Stomach smooth muscle (tissue), 2 donors: ENCODE data around the gene ERGIC1.

ENCODE experiments used
- H3K27ac ChIP-seq: one replicate; pipeline ENCODE4 v1.7.0; 2013; ENCODE audit warnings: mild to moderate bottlenecking, low read length, inconsistent platforms
- H3K27me3 ChIP-seq, 2 donors: one replicate each; pipeline ENCODE4 v1.7.0; 2013; ENCODE audit warnings: low read length in 2 of 2; ENCODE audit not compliant: insufficient read depth in 2 of 2, control insufficient read depth in 1 of 2
- H3K36me3 ChIP-seq, 2 donors: one replicate each; pipeline ENCODE4 v1.7.0; 2013; ENCODE audit warnings: low read length in 2 of 2; ENCODE audit not compliant: control insufficient read depth in 2 of 2, insufficient read depth in 2 of 2
- H3K4me1 ChIP-seq: one replicate; pipeline ENCODE4 v1.7.0; 2013; ENCODE audit warnings: low read length; ENCODE audit not compliant: control insufficient read depth, insufficient read depth
- H3K4me3 ChIP-seq, 2 donors: one replicate each; pipeline ENCODE4 v1.7.0; 2013; ENCODE audit warnings: low read length in 2 of 2
- H3K9ac ChIP-seq, 2 donors: one replicate each; pipeline ENCODE4 v1.7.0; 2013; ENCODE audit warnings: low read length in 2 of 2, mild to moderate bottlenecking in 1 of 2
- H3K9me3 ChIP-seq, 2 donors: one replicate each; pipeline ENCODE4 v1.7.0; 2013; ENCODE audit warnings: low read length in 2 of 2; ENCODE audit not compliant: control insufficient read depth in 2 of 2
- donor health status: healthy.
- donor health status: Pancreatic carcinoma.

Gene ERGIC1

GRCh38 chr5:172792701-172793570, 41.1 kb upstream of the ERGIC1 start:
- Histone ChIP-seq H3K9me3 (no peaks in the 10 kb centered on the region), H3K36me3 (no peaks in the 10 kb centered on the region), H3K4me3 (no peak overlapping the region), H3K9ac (no peak overlapping the region), H3K27me3 (no peaks in the 10 kb centered on the region), H3K27ac (peak overlapping the region; percentile 86), H3K4me1 (peaks cover 52% of the 10 kb centered on the region)

GRCh38 chr5:172793577-172794488, 40.2 kb upstream of the ERGIC1 start:
- Histone ChIP-seq H3K27ac (peak overlapping the region; percentile 86), H3K4me1 (peaks cover 47% of the 10 kb centered on the region), H3K9me3 (no peaks in the 10 kb centered on the region), H3K36me3 (no peaks in the 10 kb centered on the region), H3K9ac (no peak overlapping the region), H3K4me3 (no peak overlapping the region), H3K27me3 (no peaks in the 10 kb centered on the region)

DNA sequence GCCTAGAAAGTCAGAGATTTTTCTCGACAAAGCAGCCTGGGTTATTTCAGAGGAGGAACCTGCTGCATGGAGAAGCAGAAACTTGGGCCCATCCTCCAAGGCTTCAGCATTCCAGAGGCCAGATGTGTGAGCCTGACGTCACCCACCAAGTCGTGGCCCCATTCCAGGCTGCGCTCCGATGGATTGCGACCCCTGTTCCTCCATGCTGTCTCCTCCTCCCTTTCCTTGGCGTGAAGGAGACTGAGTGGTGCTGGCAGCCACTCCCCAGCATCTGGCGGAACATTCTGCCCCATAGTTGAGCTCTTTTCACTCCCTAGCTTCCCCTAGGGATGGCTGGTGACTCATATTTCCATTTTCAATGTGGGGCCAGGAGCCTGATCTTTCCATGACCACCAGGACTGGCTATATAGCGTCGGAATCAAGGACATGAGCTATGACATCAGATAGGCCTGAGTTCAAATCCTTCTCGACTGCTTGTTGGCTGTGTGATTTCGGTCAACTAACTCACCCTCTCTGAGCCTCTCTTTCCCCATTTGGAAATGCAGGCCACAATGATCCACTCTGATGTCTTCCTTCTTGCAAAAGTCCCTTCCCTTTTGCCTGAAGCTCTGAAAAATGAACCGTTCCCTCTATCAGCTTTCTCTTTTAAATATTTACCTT, 38.6 kb upstream of the ERGIC1 start:
- H3K27ac ChIP-seq, result peak overlapping the region; percentile 86
- H3K9ac ChIP-seq, result peak overlapping the region; percentile 7 to 68
- no peaks in the 10 kb centered on the region for H3K27me3 ChIP-seq
- no peaks in the 10 kb centered on the region for H3K36me3 ChIP-seq
- H3K4me1 ChIP-seq, result peaks cover 31% of the 10 kb centered on the region
- peak overlapping the region in 1 of 2 donors; percentile 35 for H3K4me3 ChIP-seq
- no peaks in the 10 kb centered on the region for H3K9me3 ChIP-seq

- Histone ChIP-seq H3K4me3 (no peak overlapping the region), H3K4me1 (peaks cover 28% of the 10 kb centered on the region)
Observed at GRCh38 chr5:172796306-172796705, 37.7 kb upstream of the ERGIC1 start.

DNA sequence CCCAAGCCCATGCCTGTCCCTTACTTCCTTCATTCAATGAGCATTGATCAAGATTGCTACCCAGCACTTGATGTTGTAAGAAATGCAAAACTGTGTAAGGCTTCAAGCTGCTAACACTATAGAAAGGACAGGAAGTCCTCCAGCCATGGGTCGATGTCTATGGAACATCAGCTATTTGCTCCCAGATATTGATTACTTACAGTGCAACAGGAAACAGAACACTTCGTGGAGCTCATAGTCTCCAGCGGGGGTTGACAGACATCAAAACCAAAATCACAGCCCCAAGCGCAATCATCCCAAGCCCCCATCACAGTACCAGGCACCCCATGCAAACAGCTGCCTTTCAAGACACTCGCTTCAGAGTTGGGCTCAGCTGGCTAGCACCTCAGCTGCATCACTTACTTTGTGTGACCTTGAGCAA, 36.3 kb upstream of the ERGIC1 start:
- no peak overlapping the region for H3K4me3 ChIP-seq
- no peaks in the 10 kb centered on the region for H3K27me3 ChIP-seq
- H3K9me3 ChIP-seq, result no peaks in the 10 kb centered on the region
- H3K36me3 ChIP-seq, result no peaks in the 10 kb centered on the region
- H3K4me1 ChIP-seq, result peaks cover 28% of the 10 kb centered on the region
- no peak overlapping the region for H3K9ac ChIP-seq
- H3K27ac ChIP-seq, result no peak overlapping the region

More at GRCh38 chr5:172796306-172796705, 37.7 kb upstream of the ERGIC1 start:
- Histone ChIP-seq H3K27ac (peak overlapping the region; percentile 86), H3K36me3 (no peaks in the 10 kb centered on the region), H3K27me3 (no peaks in the 10 kb centered on the region), H3K9me3 (no peaks in the 10 kb centered on the region), H3K9ac (no peak overlapping the region)

DNA sequence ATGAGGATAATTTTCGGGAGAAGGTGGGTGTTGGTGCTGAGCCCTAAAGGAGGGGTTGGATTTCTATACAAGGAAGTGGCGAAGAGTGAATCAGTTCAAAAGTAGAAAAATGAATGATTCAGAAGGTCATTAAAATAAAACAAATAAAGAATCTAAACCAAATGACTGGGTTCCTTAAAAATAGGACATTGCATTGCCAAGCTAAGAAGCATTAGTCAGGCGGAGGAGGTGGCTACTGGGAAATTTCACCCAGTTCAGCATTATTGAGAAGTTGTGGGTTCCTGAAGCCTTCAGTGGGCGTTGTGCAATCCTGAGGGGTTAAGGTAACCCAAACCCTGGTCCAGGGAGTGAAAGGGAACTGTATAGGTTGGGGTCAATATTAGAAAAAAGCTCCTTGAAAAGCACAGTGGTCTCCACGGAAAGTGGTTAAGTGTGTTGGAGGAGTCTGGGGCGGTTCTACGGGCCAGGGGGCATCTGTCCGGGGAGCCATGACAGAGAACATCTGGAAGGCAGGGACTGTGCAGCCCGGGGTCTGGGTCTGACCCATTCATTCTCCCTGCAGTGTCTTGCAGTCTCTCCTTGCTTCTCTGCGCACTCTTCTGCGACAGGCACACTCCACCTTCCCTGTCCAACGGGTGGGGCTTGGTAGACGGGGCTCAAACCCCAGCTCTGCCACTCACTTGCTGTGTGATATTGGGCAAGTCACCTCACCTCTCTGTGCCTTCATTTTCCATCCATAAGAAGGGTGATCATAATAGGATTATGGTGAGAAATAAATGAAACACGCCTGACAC, 35.4 kb upstream of the ERGIC1 start:
- peaks cover 27% of the 10 kb centered on the region for H3K4me1 ChIP-seq
- no peak overlapping the region for H3K4me3 ChIP-seq
- no peaks in the 10 kb centered on the region for H3K36me3 ChIP-seq
- no peak overlapping the region for H3K9ac ChIP-seq
- no peaks in the 10 kb centered on the region for H3K9me3 ChIP-seq
- no peak overlapping the region for H3K27ac ChIP-seq
- H3K27me3 ChIP-seq, result no peaks in the 10 kb centered on the region

DNA sequence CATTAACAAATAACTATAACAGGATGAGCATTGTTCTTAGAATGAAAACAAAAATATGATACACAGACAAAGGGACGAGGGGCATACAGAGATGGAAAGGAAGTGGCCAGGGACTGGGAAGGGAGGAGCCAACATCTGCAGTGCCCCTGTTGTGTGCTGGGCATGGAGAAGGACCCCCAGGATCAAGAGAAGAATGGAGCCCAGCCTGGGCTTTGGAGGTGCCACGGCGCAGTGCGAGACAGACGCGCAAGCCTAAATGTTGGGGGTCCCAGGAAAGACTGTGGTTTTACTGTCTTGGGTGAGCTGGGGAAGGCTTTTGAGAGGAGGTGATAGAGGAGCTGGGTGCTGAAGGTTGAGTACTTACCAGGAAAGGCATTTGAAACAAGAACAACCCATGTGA, 34.6 kb upstream of the ERGIC1 start:
- no peaks in the 10 kb centered on the region for H3K9me3 ChIP-seq
- no peak overlapping the region for H3K27ac ChIP-seq
- no peaks in the 10 kb centered on the region for H3K27me3 ChIP-seq
- no peak overlapping the region for H3K4me3 ChIP-seq
- no peak overlapping the region for H3K9ac ChIP-seq
- H3K4me1 ChIP-seq, result peaks cover 20% of the 10 kb centered on the region
- no peaks in the 10 kb centered on the region for H3K36me3 ChIP-seq

DNA sequence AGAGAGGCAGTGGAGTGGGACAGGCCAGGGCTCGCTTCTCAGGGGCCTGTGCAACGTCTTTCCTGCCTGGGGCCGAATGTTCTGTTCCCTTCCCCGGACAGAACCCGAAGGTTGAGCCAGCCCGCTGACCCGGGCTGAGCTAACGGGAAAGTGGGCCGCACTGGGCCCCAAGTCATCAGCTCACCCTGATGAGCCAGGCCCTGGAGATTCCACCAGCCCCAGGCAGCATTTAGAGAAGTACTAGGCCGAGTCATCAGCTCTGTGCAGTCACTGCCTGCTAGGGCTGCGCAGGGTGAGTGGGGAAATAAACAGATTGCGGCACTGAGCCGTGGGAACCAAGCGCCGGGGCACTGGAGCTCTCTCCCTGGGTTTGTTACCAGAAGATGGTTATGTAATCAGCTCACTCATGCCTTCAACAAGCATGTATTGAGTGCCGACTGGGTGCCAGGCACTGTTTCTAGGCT, 33.9 kb upstream of the ERGIC1 start:
- H3K4me3 ChIP-seq, result no peak overlapping the region
- H3K9ac ChIP-seq, result no peak overlapping the region
- H3K27ac ChIP-seq, result no peak overlapping the region
- H3K9me3 ChIP-seq, result no peaks in the 10 kb centered on the region
- peaks cover 13% of the 10 kb centered on the region for H3K4me1 ChIP-seq
- no peaks in the 10 kb centered on the region for H3K36me3 ChIP-seq
- no peaks in the 10 kb centered on the region for H3K27me3 ChIP-seq

- Histone ChIP-seq H3K9me3 (no peaks in the 10 kb centered on the region), H3K27me3 (no peaks in the 10 kb centered on the region), H3K36me3 (no peaks in the 10 kb centered on the region), H3K9ac (no peak overlapping the region), H3K4me1 (peaks cover 2% of the 10 kb centered on the region), H3K27ac (no peak overlapping the region), H3K4me3 (no peak overlapping the region)
Observed at GRCh38 chr5:172801179-172801671, 32.8 kb upstream of the ERGIC1 start.

DNA sequence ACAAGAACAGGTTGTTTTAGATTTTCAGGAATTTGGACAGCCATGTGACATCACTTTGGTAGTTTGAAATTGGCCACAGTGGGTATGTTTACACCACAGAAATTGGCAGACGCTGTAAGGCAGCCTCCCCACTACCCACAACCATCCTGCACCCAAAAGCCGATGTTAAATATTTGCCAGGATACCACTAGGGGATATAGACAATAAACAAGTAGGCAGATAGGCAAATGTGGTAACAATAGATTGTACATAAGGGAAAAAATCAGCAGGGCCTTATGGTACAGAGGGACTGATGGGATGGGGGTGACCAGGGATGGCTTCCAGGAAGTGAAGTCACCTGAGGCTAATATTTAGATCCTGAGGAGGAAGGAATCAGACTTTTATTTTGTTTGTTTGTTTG, 31.9 kb upstream of the ERGIC1 start:
- Histone ChIP-seq H3K36me3 (no peaks in the 10 kb centered on the region), H3K27ac (no peak overlapping the region), H3K9ac (no peak overlapping the region), H3K4me1 (no peaks in the 10 kb centered on the region), H3K4me3 (no peak overlapping the region), H3K27me3 (no peaks in the 10 kb centered on the region), H3K9me3 (no peaks in the 10 kb centered on the region)
